SKM-1 (cell line): ENCODE measurements around the gene ADRA2A.

ENCODE experiments used
- DNase-seq: peaks from one replicate; lab custom pipeline; 2025; ENCODE audit not compliant: unreplicated experiment; lab: John Stamatoyannopoulos, UW

Gene ADRA2A

GRCh38 chr10:111130471-111130870, 53.6 kb downstream of the ADRA2A start:
- no peak for DNase-seq
